Neural cell (in vitro differentiated cells): ENCODE results near the gene PRRT1B. TPM values are rescaled to one million over a fixed set of nuclear protein-coding genes. Genes with fewer than 3 reads are reported as not detected.

ENCODE experiments used
- H2AFZ ChIP-seq: fragments of 200-600, 300-800 bp; sonication (generic), shearing (Covaris generic); 2 replicates; pipeline ENCODE4 v1.6.0; 2014; ENCODE audit warnings: low read depth, mild to moderate bottlenecking, antibody characterized with exemption, low read length, moderate library complexity
- H3F3A ChIP-seq: fragments of 200-600 bp; shearing (Covaris generic); 2 replicates; pipeline ENCODE4 v1.6.1; 2016; ENCODE audit warnings: mild to moderate bottlenecking, moderate library complexity, mixed read lengths, antibody characterized with exemption, low read length; ENCODE audit not compliant: insufficient read depth, poor library complexity, severe bottlenecking
- H3K27ac ChIP-seq: fragments of 200-600, 300-800 bp; sonication (generic), shearing (Covaris generic); 2 replicates; pipeline ENCODE4 v1.5.1; 2014; ENCODE audit warnings: mild to moderate bottlenecking, low read length, moderate library complexity
- H3K27me3 ChIP-seq: fragments of 300-800, 200-600 bp; sonication (generic), shearing (Covaris generic); 2 replicates; pipeline ENCODE4 v1.6.0; 2014; ENCODE audit warnings: mild to moderate bottlenecking, low read depth, low read length, moderate library complexity; ENCODE audit not compliant: insufficient read depth
- H3K36me3 ChIP-seq: fragments of 300-800, 200-600 bp; sonication (generic), shearing (Covaris generic); 2 replicates; pipeline ENCODE4 v1.5.1; 2014; ENCODE audit warnings: mild to moderate bottlenecking, antibody characterized with exemption, low read length, moderate library complexity; ENCODE audit not compliant: insufficient read depth
- H3K4me2 ChIP-seq: fragments of 300-800, 200-600 bp; sonication (generic), shearing (Covaris generic); 2 replicates; pipeline ENCODE4 v1.6.0; 2014; ENCODE audit warnings: mild to moderate bottlenecking, low read length
- H3K4me3 ChIP-seq: fragments of 300-800, 200-600 bp; sonication (generic), shearing (Covaris generic); 2 replicates; pipeline ENCODE4 v1.5.1; 2014; ENCODE audit warnings: mild to moderate bottlenecking, low read length, moderate library complexity
- H3K79me2 ChIP-seq: fragments of 200-600 bp; shearing (Covaris generic); replicated peaks from 2 replicates; pipeline ENCODE4 v1.6.0; 2014; ENCODE audit warnings: mild to moderate bottlenecking, low read length, moderate library complexity; ENCODE audit not compliant: insufficient read depth
- H3K9ac ChIP-seq: fragments of 300-800, 200-600 bp; sonication (generic), shearing (Covaris generic); 2 replicates; pipeline ENCODE4 v1.6.1; 2016; ENCODE audit warnings: mild to moderate bottlenecking, low read length, mixed read lengths
- H3K9me2 ChIP-seq: fragments of 200-600 bp; shearing (Covaris generic); 2 replicates; pipeline ENCODE4 v1.6.1; 2016; ENCODE audit warnings: mild to moderate bottlenecking, low read length, mixed read lengths; ENCODE audit not compliant: insufficient read depth
- H3K9me3 ChIP-seq: fragments of 200-600, 300-800 bp; sonication (generic), shearing (Covaris generic); 2 replicates; pipeline ENCODE4 v1.6.1; 2016; ENCODE audit warnings: mild to moderate bottlenecking, mixed run types, low read length, moderate library complexity, mixed read lengths
- H4K20me1 ChIP-seq: fragments of 200-600 bp; shearing (Covaris generic); 2 replicates; pipeline ENCODE4 v1.6.1; 2016; ENCODE audit warnings: mild to moderate bottlenecking, mixed run types; ENCODE audit not compliant: insufficient read depth
- CTCF ChIP-seq: fragments of 450-650 bp; IDR thresholded peaks from 2 replicates; pipeline ENCODE4 v1.5.1; 2014; ENCODE audit warnings: antibody characterized with exemption, mild to moderate bottlenecking, moderate library complexity; ENCODE audit not compliant: poor library complexity, severe bottlenecking
- EP300 ChIP-seq: fragments of 450-650 bp; conservative IDR thresholded peaks from 2 replicates; pipeline ENCODE4 v1.6.1; 2014; ENCODE audit warnings: antibody characterized with exemption, mild to moderate bottlenecking, moderate library complexity; ENCODE audit not compliant: poor library complexity, severe bottlenecking
- EZH2 ChIP-seq: fragments of 200-600, 300-800 bp; shearing (Covaris generic), sonication (generic); IDR thresholded peaks from 2 replicates; pipeline ENCODE4 v1.6.1; 2014; ENCODE audit warnings: antibody characterized with exemption, low read length, borderline replicate concordance, mild to moderate bottlenecking; ENCODE audit not compliant: insufficient read depth, poor library complexity, severe bottlenecking
- MXI1 ChIP-seq: fragments of 450-650 bp; conservative IDR thresholded peaks from 2 replicates; pipeline ENCODE4 v1.6.1; 2014; ENCODE audit warnings: antibody characterized with exemption, mild to moderate bottlenecking; ENCODE audit not compliant: poor library complexity, severe bottlenecking
- POLR2AphosphoS5 ChIP-seq: IDR thresholded peaks from 2 replicates; pipeline ENCODE4 v1.6.1; 2012
- RAD21 ChIP-seq: fragments of 450-650 bp; conservative IDR thresholded peaks from 2 replicates; pipeline ENCODE4 v1.6.1; 2014; ENCODE audit warnings: antibody characterized with exemption, mild to moderate bottlenecking, moderate library complexity
- REST ChIP-seq: IDR thresholded peaks from 2 replicates; pipeline ENCODE4 v1.6.1; 2012; ENCODE audit warnings: borderline replicate concordance
- SMC3 ChIP-seq: fragments of 450-650 bp; conservative IDR thresholded peaks from 2 replicates; pipeline ENCODE4 v1.6.1; 2014; ENCODE audit warnings: antibody characterized with exemption, mild to moderate bottlenecking, moderate library complexity; ENCODE audit not compliant: poor library complexity
- TAF1 ChIP-seq: IDR thresholded peaks from 2 replicates; pipeline ENCODE4 v1.6.1; 2012; ENCODE audit warnings: low read depth
- polyA plus RNA-seq: library from polyadenylated mRNA; depleted of rRNA; stranded (reverse); fragments of >200 nt; gene quantifications from 2 replicates; pipeline ENCODE4 v1.2.3, GENCODE V29; 2014

Gene PRRT1B
- polyA plus RNA-seq, 1 donor from 2014 or later = not detected

GRCh38 chr9:131588396-131588795 is 43.1 kb downstream of the PRRT1B start:
- Histone ChIP-seq H3K9ac (no peak overlapping the region), H3K4me3 (no peak overlapping the region), H3K9me2 (no peaks in the 10 kb centered on the region), H3K9me3 (no peaks in the 10 kb centered on the region), H3F3A (no peaks in the 10 kb centered on the region), H3K27ac (no peak overlapping the region), H3K27me3 (no peaks in the 10 kb centered on the region), H3K4me2 (no peak overlapping the region), H3K79me2 (no peaks in the 10 kb centered on the region), H2AFZ (no peak overlapping the region), H3K36me3 (no peaks in the 10 kb centered on the region), H4K20me1 (no peaks in the 10 kb centered on the region)
- TF ChIP-seq TAF1 (no peak), RAD21 (no peak), POLR2AphosphoS5 (no peak)

GRCh38 chr9:131589124-131589711 is 43.9 kb downstream of the PRRT1B start:
- Histone ChIP-seq H3K9me2 (no peaks in the 10 kb centered on the region), H3K27ac (no peak overlapping the region), H3F3A (no peaks in the 10 kb centered on the region), H3K4me3 (no peak overlapping the region), H3K79me2 (no peaks in the 10 kb centered on the region), H3K36me3 (no peaks in the 10 kb centered on the region), H3K9ac (no peak overlapping the region), H3K27me3 (no peaks in the 10 kb centered on the region), H3K4me2 (no peak overlapping the region), H2AFZ (no peak overlapping the region), H4K20me1 (no peaks in the 10 kb centered on the region), H3K9me3 (no peaks in the 10 kb centered on the region)
- TF ChIP-seq EP300 = no peak
- TF ChIP-seq REST = no peak
- TF ChIP-seq EZH2 = no peak
- TF ChIP-seq MXI1 = no peak
- TF ChIP-seq CTCF = no peak
- TF ChIP-seq POLR2AphosphoS5 = no peak
- TF ChIP-seq SMC3 = no peak
- no peak for TF ChIP-seq RAD21
- TF ChIP-seq TAF1 = no peak
